BJ (cell line): ENCODE results near the gene GAB2. TPM values are rescaled to one million over a fixed set of nuclear protein-coding genes. Genes with fewer than 3 reads are reported as not detected.
A peak's percentile ranks its signal among the peaks of the same experiment; 100 is the strongest.

Experiments used
- CTCF ChIA-PET: fragments of 350-600 bp; formaldehyde crosslinking; extraction: SDS; loops from one replicate; lab custom pipeline; 2021; ENCODE audit warnings: antibody characterized with exemption, inconsistent platforms; lab: Yijun Ruan, JAX
- POLR2A ChIA-PET: fragments of 300-600 bp; sonication (Branson Sonifier 250); formaldehyde crosslinking; extraction: SDS; loops from one replicate; lab custom pipeline; 2021; ENCODE audit warnings: antibody characterized with exemption; lab: Charles Lee
- DNase-seq: peaks from one replicate; pipeline ENCODE4 v3.0.0-alpha.2; 2011; ENCODE audit warnings: low read depth
- H3K27me3 ChIP-seq: 2 replicates; pipeline ENCODE4 v1.6.0; 2011; ENCODE audit warnings: low read length; ENCODE audit not compliant: control insufficient read depth, insufficient read depth
- H3K36me3 ChIP-seq: 2 replicates; pipeline ENCODE4 v1.5.1; 2011; ENCODE audit warnings: low read length; ENCODE audit not compliant: control insufficient read depth, insufficient read depth
- H3K4me3 ChIP-seq: 2 replicates; pipeline ENCODE4 v1.5.1; 2011; ENCODE audit warnings: low read depth, mild to moderate bottlenecking, control low read depth, low read length
- CTCF ChIP-seq: IDR thresholded peaks from 2 replicates; pipeline ENCODE4 v1.5.1; 2011; ENCODE audit warnings: low read depth, mild to moderate bottlenecking, control low read depth, inconsistent platforms, low read length, moderate library complexity; ENCODE audit not compliant: insufficient read depth
- polyA plus RNA-seq: library from polyadenylated mRNA; depleted of rRNA; stranded (reverse); fragments of >200 nt; gene quantifications from 2 replicates; pipeline ENCODE4 v1.2.3, GENCODE V29; 2011

Gene GAB2
- polyA plus RNA-seq, 1 experiment, result 12.2 TPM

GRCh38 chr11:78424334-78425270, 7.0 kb upstream of the GAB2 start:
- DNase-seq, result no peak
- ChIA-PET POLR2A (no interaction called here), CTCF (interaction anchor here (0.7 to 2.1 kb wide), 3 partner anchors 140 to 361 kb away, joined by 3 to 8 read pairs (median 5); partner anchors contain the start of gene THRSP)
- no peaks in the 10 kb centered on the region for H3K36me3 ChIP-seq
- no peak for TF ChIP-seq CTCF
- H3K27me3 ChIP-seq, result no peaks in the 10 kb centered on the region
- no peak overlapping the region for H3K4me3 ChIP-seq

GRCh38 chr11:78423241-78423640, 5.6 kb upstream of the GAB2 start:
- DNase-seq, result no peak
- POLR2A ChIA-PET, result no interaction called here
- Histone ChIP-seq H3K36me3 (no peaks in the 10 kb centered on the region), H3K27me3 (no peaks in the 10 kb centered on the region), H3K4me3 (no peak overlapping the region)
- CTCF ChIA-PET, result interaction anchor here (0.9 to 2.1 kb wide), 4 partner anchors 9 to 195 kb away, joined by 4 to 7 read pairs (median 4); no protein-coding TSS in a partner anchor
- no peak for TF ChIP-seq CTCF

DNA sequence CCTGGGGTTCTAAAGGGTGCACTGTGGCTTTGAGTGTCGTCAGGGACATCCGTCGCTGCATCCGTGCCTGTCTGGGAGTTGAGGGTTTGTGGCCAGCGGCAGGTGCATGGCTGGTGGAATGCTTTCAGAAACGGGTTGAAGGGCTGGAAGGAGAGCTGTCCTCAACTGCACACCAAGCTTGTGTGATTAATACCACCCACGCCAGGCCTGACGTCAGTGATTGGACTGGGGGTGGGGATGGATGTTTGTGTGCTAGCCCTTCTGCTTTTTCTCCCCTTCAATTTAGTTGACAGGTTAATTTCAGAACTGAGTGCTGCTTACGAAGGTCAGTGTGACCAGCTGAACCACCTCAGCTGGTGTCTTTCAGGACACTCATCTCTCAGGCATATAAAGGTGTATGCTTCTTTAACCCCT, 3.2 kb upstream of the GAB2 start:
- DNase-seq, result no peak
- CTCF ChIA-PET, result interaction anchor here (0.6 to 1.9 kb wide), 12 partner anchors 9 to 291 kb away, joined by 3 to 9 read pairs (median 4); partner anchors contain the start of gene ALG8
- POLR2A ChIA-PET, result no interaction called here
- no peaks in the 10 kb centered on the region for H3K27me3 ChIP-seq
- no peak overlapping the region for H3K4me3 ChIP-seq
- no peak for TF ChIP-seq CTCF
- no peaks in the 10 kb centered on the region for H3K36me3 ChIP-seq

GRCh38 chr11:78420255-78420764, 2.7 kb upstream of the GAB2 start:
- Histone ChIP-seq H3K36me3 (no peaks in the 10 kb centered on the region), H3K4me3 (no peak overlapping the region), H3K27me3 (no peaks in the 10 kb centered on the region)
- POLR2A ChIA-PET, result no interaction called here
- DNase-seq, result no peak
- CTCF ChIA-PET, result interaction anchor here (0.8 to 5.9 kb wide), 11 partner anchors 10 to 291 kb away, joined by 3 to 50 read pairs (median 4); partner anchors contain the start of gene ALG8
- peak; percentile 73 for TF ChIP-seq CTCF

- Histone ChIP-seq H3K27me3 (no peaks in the 10 kb centered on the region), H3K4me3 (no peak overlapping the region), H3K36me3 (no peaks in the 10 kb centered on the region)
- no peak for TF ChIP-seq CTCF
- DNase-seq, result peak; percentile 79
- ChIA-PET CTCF (interaction anchor here (0.6 to 5.9 kb wide), 8 partner anchors 10 to 290 kb away, joined by 3 to 50 read pairs (median 4); no protein-coding TSS in a partner anchor), POLR2A (no interaction called here)
Observed at GRCh38 chr11:78419327-78419726, 1.7 kb upstream of the GAB2 start.
